ENCODE data around the gene SEMA4A.

Gene SEMA4A

DNA sequence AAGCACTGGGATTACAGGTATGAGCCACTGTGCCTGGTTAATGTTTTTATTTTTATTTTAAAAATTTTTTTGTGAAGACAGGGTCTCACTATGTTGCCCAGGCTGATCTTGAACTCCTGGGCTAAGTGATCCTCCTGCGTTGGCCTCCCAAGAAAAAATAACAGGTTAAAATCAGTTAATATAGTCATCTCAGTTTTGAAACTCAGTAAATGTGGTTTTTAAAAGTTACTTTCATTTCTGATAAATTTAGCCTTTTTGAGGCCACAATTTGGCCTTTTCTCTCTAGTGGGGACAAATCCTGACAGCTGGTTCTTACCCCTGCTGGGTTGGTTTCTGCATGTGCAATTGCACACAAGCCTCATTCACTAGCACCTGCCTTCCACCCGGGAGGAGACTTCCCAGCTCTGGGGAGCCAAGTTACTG lies 72.7 kb downstream of the SEMA4A start:
- no peak for DNase-seq (ENCODE audit: low read depth)
- TF ChIP-seq, protein P1, sequence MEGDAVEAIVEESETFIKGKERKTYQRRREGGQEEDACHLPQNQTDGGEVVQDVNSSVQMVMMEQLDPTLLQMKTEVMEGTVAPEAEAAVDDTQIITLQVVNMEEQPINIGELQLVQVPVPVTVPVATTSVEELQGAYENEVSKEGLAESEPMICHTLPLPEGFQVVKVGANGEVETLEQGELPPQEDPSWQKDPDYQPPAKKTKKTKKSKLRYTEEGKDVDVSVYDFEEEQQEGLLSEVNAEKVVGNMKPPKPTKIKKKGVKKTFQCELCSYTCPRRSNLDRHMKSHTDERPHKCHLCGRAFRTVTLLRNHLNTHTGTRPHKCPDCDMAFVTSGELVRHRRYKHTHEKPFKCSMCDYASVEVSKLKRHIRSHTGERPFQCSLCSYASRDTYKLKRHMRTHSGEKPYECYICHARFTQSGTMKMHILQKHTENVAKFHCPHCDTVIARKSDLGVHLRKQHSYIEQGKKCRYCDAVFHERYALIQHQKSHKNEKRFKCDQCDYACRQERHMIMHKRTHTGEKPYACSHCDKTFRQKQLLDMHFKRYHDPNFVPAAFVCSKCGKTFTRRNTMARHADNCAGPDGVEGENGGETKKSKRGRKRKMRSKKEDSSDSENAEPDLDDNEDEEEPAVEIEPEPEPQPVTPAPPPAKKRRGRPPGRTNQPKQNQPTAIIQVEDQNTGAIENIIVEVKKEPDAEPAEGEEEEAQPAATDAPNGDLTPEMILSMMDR (IDR thresholded peaks at IDR 0.05; ENCODE audit: control insufficient read depth, insufficient read depth, low read depth, low read length, missing control alignments) = no peak
- H3K4me3 ChIP-seq (ENCODE audit: control insufficient read depth, low read depth, low read length) = no peak overlapping the region

DNA sequence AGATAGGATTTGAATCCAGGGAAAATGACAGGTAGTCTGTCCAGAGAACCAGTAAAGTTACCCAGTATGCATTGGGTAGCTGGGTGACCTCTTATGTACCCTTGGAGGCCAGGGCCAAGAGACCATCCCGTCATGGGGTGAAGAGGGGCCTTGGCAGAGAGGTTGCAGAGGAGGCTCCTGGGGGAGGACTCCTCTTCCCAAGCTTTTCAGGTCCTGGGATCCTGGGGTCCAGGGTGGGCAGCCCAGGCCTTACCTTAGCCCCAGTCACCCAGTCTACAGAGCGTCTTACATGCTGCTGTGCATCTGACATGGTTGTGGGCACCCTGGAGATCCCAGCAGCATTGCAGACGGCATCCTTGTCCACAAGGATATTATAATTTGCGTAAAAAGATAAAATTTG lies 73.4 kb downstream of the SEMA4A start:
- DNase-seq (ENCODE audit: low read depth) = no peak
- TF ChIP-seq, protein P1 (IDR thresholded peaks at IDR 0.05; ENCODE audit: control insufficient read depth, insufficient read depth, low read depth, low read length, missing control alignments) = no peak
- H3K4me3 ChIP-seq (ENCODE audit: control insufficient read depth, low read depth, low read length) = no peak overlapping the region

Measured in AG09309 (cell line).